KMS-11 (cell line): Measurements from ENCODE around the gene NTF3.
A peak's percentile ranks its signal among the peaks of the same experiment; 100 is the strongest.

Source experiments
- H2AFZ ChIP-seq: fragments of 200-600 bp; sonication (generic); 2 replicates; pipeline ENCODE4 v1.6.1; 2016; ENCODE audit warnings: antibody characterized with exemption, mixed run types, low read depth
- H3K27ac ChIP-seq: fragments of 200-600 bp; sonication (generic); 2 replicates; pipeline ENCODE4 v1.6.1; 2016; ENCODE audit warnings: mild to moderate bottlenecking, mixed run types
- H3K27me3 ChIP-seq: fragments of 200-600 bp; sonication (generic); 2 replicates; pipeline ENCODE4 v1.6.1; 2017; ENCODE audit warnings: mild to moderate bottlenecking, low read depth, mixed run types, moderate library complexity; ENCODE audit not compliant: insufficient read depth
- H3K36me3 ChIP-seq: fragments of 200-600 bp; sonication (generic); 2 replicates; pipeline ENCODE4 v1.6.1; 2017; ENCODE audit warnings: mild to moderate bottlenecking, mixed run types; ENCODE audit not compliant: insufficient read depth
- H3K4me1 ChIP-seq: fragments of 200-600 bp; sonication (generic); 2 replicates; pipeline ENCODE4 v1.6.1; 2016; ENCODE audit warnings: mild to moderate bottlenecking, low read depth, mixed run types; ENCODE audit not compliant: poor library complexity, severe bottlenecking
- H3K4me2 ChIP-seq: fragments of 200-600 bp; sonication (generic); 2 replicates; pipeline ENCODE4 v1.7.0; 2016; ENCODE audit warnings: mild to moderate bottlenecking, mixed run types
- H3K4me3 ChIP-seq: fragments of 200-600 bp; sonication (generic); IDR thresholded peaks from 2 replicates; pipeline ENCODE4 v1.6.1; 2017; ENCODE audit warnings: low read depth, low read length, mixed read lengths; ENCODE audit not compliant: insufficient read depth
- H3K79me2 ChIP-seq: fragments of 200-600 bp; sonication (generic); 2 replicates; pipeline ENCODE4 v1.6.1; 2016; ENCODE audit warnings: low read depth, mixed run types; ENCODE audit not compliant: insufficient read depth
- H3K9ac ChIP-seq: fragments of 200-600 bp; sonication (generic); 2 replicates; pipeline ENCODE4 v1.6.1; 2016; ENCODE audit warnings: mild to moderate bottlenecking, mixed run types
- H4K20me1 ChIP-seq: fragments of 200-600 bp; sonication (generic); 2 replicates; pipeline ENCODE4 v1.6.1; 2016; ENCODE audit warnings: mild to moderate bottlenecking, mixed run types; ENCODE audit not compliant: insufficient read depth
- CTCF ChIP-seq: fragments of 200-600 bp; sonication (generic); conservative IDR thresholded peaks from 2 replicates; pipeline ENCODE4 v1.6.1; 2017; ENCODE audit warnings: low read depth, mild to moderate bottlenecking, antibody characterized with exemption, low read length, moderate library complexity, mixed read lengths

NTF3 gene

GRCh38 chr12:5432011-5432400, at the start of gene NTF3:
TSS of gene NTF3 (plus strand) at chr12:5432108. CDS start at chr12:5432325, 217 bp downstream.
- Histone ChIP-seq H3K4me3 (no peak within 1 kb of the TSS), H3K4me2 (0 out of 2 replicates have a peak within 1 kb of the TSS, but pooled peaks have one; percentile 13), H3K9ac (no peak within 1 kb of the TSS), H4K20me1 (no peaks in the 10 kb centered on the region), H3K27me3 (no peaks in the 10 kb centered on the region), H3K27ac (no peak within 1 kb of the TSS), H3K4me1 (no peaks in the 10 kb centered on the region), H3K36me3 (no peaks in the 10 kb centered on the region), H3K79me2 (no peaks in the 10 kb centered on the region), H2AFZ (peak within 1 kb of the TSS; percentile 44; the same call in 1 of the 2 replicates)
- no peak for TF ChIP-seq CTCF

- Histone ChIP-seq H3K27ac (no peak overlapping the region), H3K27me3 (no peaks in the 10 kb centered on the region), H3K4me1 (no peaks in the 10 kb centered on the region), H3K36me3 (no peaks in the 10 kb centered on the region), H3K4me3 (no peak overlapping the region), H3K4me2 (no peak overlapping the region), H4K20me1 (no peaks in the 10 kb centered on the region), H2AFZ (no peak overlapping the region), H3K9ac (no peak overlapping the region), H3K79me2 (no peaks in the 10 kb centered on the region)
- no peak for TF ChIP-seq CTCF
Measured at GRCh38 chr12:5384015-5384414, 47.9 kb upstream of the NTF3 start.

- H3K9ac ChIP-seq: no peak overlapping the region
- no peak overlapping the region for H2AFZ ChIP-seq
- H3K36me3 ChIP-seq: no peaks in the 10 kb centered on the region
- H3K79me2 ChIP-seq: no peaks in the 10 kb centered on the region
- no peaks in the 10 kb centered on the region for H4K20me1 ChIP-seq
- no peak for TF ChIP-seq CTCF
- H3K27ac ChIP-seq: no peak overlapping the region
- H3K4me2 ChIP-seq: no peak overlapping the region
- H3K27me3 ChIP-seq: no peaks in the 10 kb centered on the region
- no peaks in the 10 kb centered on the region for H3K4me1 ChIP-seq
- H3K4me3 ChIP-seq: no peak overlapping the region
Measured at GRCh38 chr12:5388581-5389535, 43.0 kb upstream of the NTF3 start.

GRCh38 chr12:5390174-5390799, 41.6 kb upstream of the NTF3 start:
- Histone ChIP-seq H4K20me1 (no peaks in the 10 kb centered on the region), H3K4me1 (no peaks in the 10 kb centered on the region), H3K79me2 (no peaks in the 10 kb centered on the region), H2AFZ (no peak overlapping the region), H3K4me2 (no peak overlapping the region), H3K36me3 (no peaks in the 10 kb centered on the region), H3K27ac (no peak overlapping the region), H3K9ac (no peak overlapping the region), H3K4me3 (no peak overlapping the region), H3K27me3 (no peaks in the 10 kb centered on the region)
- TF ChIP-seq CTCF: no peak
